Adrenal gland (tissue), 12 donors: ENCODE results near the gene MIPOL1. TPM values are rescaled to one million over a fixed set of nuclear protein-coding genes. Genes with fewer than 3 reads are reported as not detected.

ENCODE experiments used
- DNase-seq, 7 donors: peaks; one replicate each; pipeline ENCODE4 v3.0.0-alpha.2; 2019 to 2020
- H3K27ac ChIP-seq, 5 donors: fragments of 200-600 bp; sonication (generic) in 4 of 5; 1 replicate in 3 of 5; 2 replicates in 2 of 5; pipeline versions ENCODE4 v1.5.1 to v1.8.0; 2016 to 2020; ENCODE audit warnings: mild to moderate bottlenecking in 1 of 5
- H3K27me3 ChIP-seq: fragments of 200-600 bp; 2 replicates; pipeline ENCODE4 v1.8.0; 2021
- H3K36me3 ChIP-seq, 2 donors: fragments of 200-600 bp; replicated peaks in 1 of 2; 1 replicate in 1 of 2; 2 replicates in 1 of 2; pipeline versions ENCODE4 v1.5.1 to v1.8.0; 2018 to 2022
- H3K4me1 ChIP-seq, 2 donors: fragments of 200-600 bp; replicated peaks in 1 of 2; 1 replicate in 1 of 2; 2 replicates in 1 of 2; pipeline versions ENCODE4 v1.5.1 to v1.8.0; 2018 to 2021
- H3K4me3 ChIP-seq, 4 donors: fragments of 200-600 bp; sonication (generic) in 3 of 4; one replicate each; pipeline ENCODE4 v1.5.1; 2016 to 2018
- H3K9me3 ChIP-seq, 3 donors: fragments of 200-600 bp; sonication (generic) in 1 of 3; replicated peaks in 1 of 3; 1 replicate in 2 of 3; 2 replicates in 1 of 3; pipeline versions ENCODE4 v1.5.1 to v1.8.0; 2016 to 2021
- CTCF ChIP-seq, 6 experiments: fragments of 450-650 bp in 4 of 6; fragments of 200-600 bp in 2 of 6; sonication (generic) in 1 of 6; IDR thresholded peaks; 1 replicate in 5 of 6; 2 replicates in 1 of 6; pipeline versions ENCODE4 v1.5.1 to v1.8.0; 2016 to 2021; ENCODE audit warnings: antibody characterized with exemption in 6 of 6, mild to moderate bottlenecking in 2 of 6, moderate library complexity in 1 of 6
- POLR2A ChIP-seq, 2 donors: fragments of 450-650 bp; IDR thresholded peaks; one replicate each; pipeline ENCODE4 v1.6.1; 2017; ENCODE audit warnings: antibody characterized with exemption in 2 of 2, mild to moderate bottlenecking in 2 of 2, moderate library complexity in 1 of 2
- WGBS, 4 donors: extraction: QIAGEN DNeasy Blood & Tissue Kit in 2 of 4; methylation state at CpG; one replicate each; pipeline versions ENCODE4 v1.1.5 to v1.1.7; 2013 to 2017; 5-methylcytosine and 5-hydroxymethylcytosine counted together
- intact Hi-C, 2 donors: fragments of 100-400 bp; cut with DNase I; formaldehyde crosslinking; loops; one replicate each; pipeline versions ENCODE4 v1.14.1 to v1.15.0; 2022 to 2023
- polyA plus RNA-seq, 3 donors: library from polyadenylated mRNA; stranded (reverse); fragments of 200-250 nt in 2 of 3; fragments of 350-450 nt in 1 of 3; fragmentation: Illumina TruSeq in 1 of 3; extraction: RNeasy Lipid Tissue Mini Kit (QIAGEN cat#74804) in 1 of 3; gene quantifications; one replicate each; pipeline ENCODE4 v1.2.3, GENCODE V29; 2013 to 2014
- total RNA-seq, 9 donors: library from RNA; depleted of rRNA in 4 of 9; stranded (reverse); fragments of >200 nt in 4 of 9; fragments of 120-200 nt in 1 of 9; fragmentation: NEBNext Ultra II Directional in 1 of 9; extraction: Animal tissue kit (Norgen Biotek cat#: 25700) in 1 of 9; gene quantifications; one replicate each; pipeline versions ENCODE4 v1.1.0 to v1.2.4, GENCODE V29; 2013 to 2023
- donor health status: healthy with polysubstance abuse.
- donor health status: Bipolar disorder and iron deficiency.
- donor health status: DM: yes; HTN: yes; CAD: no.
- donor health status: DM: no; HTN: no; CAD: no.
- donor health status: DM: no; HTN: no; CAD: no.
- donor health status: DM: yes; HTN: yes; CAD: no.

The MIPOL1 gene
- total and polyA plus RNA-seq, 12 donors, result 2.6 to 19.1 (median 7.8) TPM

- Histone ChIP-seq H3K27ac (no peak overlapping the region), H3K36me3 (no peaks in the 10 kb centered on the region), H3K27me3 (no peaks in the 10 kb centered on the region), H3K4me3 (no peak overlapping the region), H3K4me1 (no peaks in the 10 kb centered on the region), H3K9me3 (peaks cover 0 to 3% (median 0%) of the 10 kb centered on the region in 3 donors)
- TF ChIP-seq POLR2A (IDR thresholded peaks at IDR 0.05) (no peak), CTCF (IDR thresholded peaks at IDR 0.05) (no peak)
- intact Hi-C loops, result no loop called here
- no peak for DNase-seq
- 85 to 92% (median 86%) methylated on average over 1 of the region's 1 CpG for WGBS, 4 donors
These were observed 284.7 kb downstream of the MIPOL1 start for GRCh38 chr14:37482428-37482827.

- Histone ChIP-seq H3K4me1 (no peaks in the 10 kb centered on the region), H3K27ac (no peak overlapping the region), H3K27me3 (no peaks in the 10 kb centered on the region), H3K36me3 (no peaks in the 10 kb centered on the region), H3K9me3 (peaks cover 0 to 3% (median 0%) of the 10 kb centered on the region in 3 donors), H3K4me3 (no peak overlapping the region)
- DNase-seq, result no peak
- intact Hi-C loops, result no loop called here
- TF ChIP-seq POLR2A (IDR thresholded peaks at IDR 0.05), result no peak
- no peak for TF ChIP-seq CTCF (IDR thresholded peaks at IDR 0.05)
- 91 to 99% (median 95%) methylated on average over 4 of the region's 4 CpGs for WGBS, 4 donors
These were observed 285.9 kb downstream of the MIPOL1 start for GRCh38 chr14:37483672-37484071.

GRCh38 chr14:37490607-37491006 lies 292.9 kb downstream of the MIPOL1 start:
- Histone ChIP-seq H3K36me3 (no peaks in the 10 kb centered on the region), H3K4me1 (no peaks in the 10 kb centered on the region), H3K9me3 (peaks cover 0 to 3% (median 0%) of the 10 kb centered on the region in 3 donors), H3K27ac (no peak overlapping the region), H3K4me3 (no peak overlapping the region), H3K27me3 (no peaks in the 10 kb centered on the region)
- no peak for TF ChIP-seq POLR2A (IDR thresholded peaks at IDR 0.05)
- TF ChIP-seq CTCF (IDR thresholded peaks at IDR 0.05), result no peak
- intact Hi-C loops, result no loop called here
- 92 to 100% (median 96%) methylated on average over 3 of the region's 3 CpGs for WGBS, 4 donors
- no peak for DNase-seq

GRCh38 chr14:37491076-37491475 lies 293.3 kb downstream of the MIPOL1 start:
- DNase-seq, result no peak
- H3K27ac ChIP-seq, result no peak overlapping the region
- WGBS, 4 donors, result 95 to 100% (median 96%) methylated on average over 5 of the region's 5 CpGs
- no peak overlapping the region for H3K4me3 ChIP-seq
- H3K27me3 ChIP-seq, result no peaks in the 10 kb centered on the region
- intact Hi-C loops, result no loop called here
- TF ChIP-seq POLR2A (IDR thresholded peaks at IDR 0.05) (no peak), CTCF (IDR thresholded peaks at IDR 0.05) (no peak)
- H3K4me1 ChIP-seq, result no peaks in the 10 kb centered on the region
- no peaks in the 10 kb centered on the region for H3K36me3 ChIP-seq
- peaks cover 0 to 2% (median 0%) of the 10 kb centered on the region in 3 donors for H3K9me3 ChIP-seq
